ENCODE measurements around the gene CLASRP. TPM values are rescaled to one million over a fixed set of nuclear protein-coding genes. Genes with fewer than 3 reads are reported as not detected.

CLASRP gene
- total and polyA plus RNA-seq, 2 donors (not counting 1 experiment from before 2014, with no cell fraction given), result 12.1 to 15.7 TPM

- Histone ChIP-seq H3K9me3 (ENCODE audit: control insufficient read depth, insufficient read depth, low read depth, low read length) (no peaks in the 10 kb centered on the region), H4K20me1 (ENCODE audit: control insufficient read depth, extremely low read depth, insufficient read depth, low read length) (no peaks in the 10 kb centered on the region), H3K79me2 (ENCODE audit: control insufficient read depth, insufficient read depth, low read length) (peaks cover 28% of the 10 kb centered on the region), H2AFZ (ENCODE audit: low read length) (no peak overlapping the region), H3K4me2 (ENCODE audit: extremely low read depth, insufficient read depth, low read length) (peak overlapping the region; percentile 88), H3K9ac (ENCODE audit: insufficient read depth, low read length) (no peak overlapping the region), H3K36me3 (ENCODE audit: control insufficient read depth, insufficient read depth, low read length) (peaks cover 9% of the 10 kb centered on the region), H3K27ac (ENCODE audit: insufficient read depth, low read length) (peak overlapping the region; percentile 44), H3K4me1 (ENCODE audit: control insufficient read depth, extremely low read depth, insufficient read depth, low read length) (peaks cover 20% of the 10 kb centered on the region), H3K27me3 (ENCODE audit: control insufficient read depth, insufficient read depth, low read length) (no peaks in the 10 kb centered on the region), H3K4me3 (replicated peaks in 1 of 4; ENCODE audit: control extremely low read depth in 1 of 4, insufficient read depth in 1 of 4, low read depth in 3 of 4, low read length in 4 of 4) (peak overlapping the region in 2 of 4 experiments; percentile 68 to 94)
- TF ChIP-seq EZH2 (IDR thresholded peaks at IDR 0.05; ENCODE audit: low read length, missing control alignments), result no peak
- no peak for TF ChIP-seq CTCF (conservative IDR thresholded peaks at IDR 0.05 in 1 of 2, IDR thresholded peaks at IDR 0.05 in 1 of 2; ENCODE audit: low read depth in 1 of 2, low read length in 2 of 2)
- DNase-seq (ENCODE audit: low read depth in 2 of 2), result no peak
Observed at GRCh38 chr19:45090606-45091005, 51.8 kb downstream of the CLASRP start.

GRCh38 chr19:45091031-45091923 lies 52.4 kb downstream of the CLASRP start:
- no peaks in the 10 kb centered on the region for H3K27me3 ChIP-seq (ENCODE audit: control insufficient read depth, insufficient read depth, low read length)
- no peaks in the 10 kb centered on the region for H3K9me3 ChIP-seq (ENCODE audit: control insufficient read depth, insufficient read depth, low read depth, low read length)
- TF ChIP-seq CTCF (conservative IDR thresholded peaks at IDR 0.05 in 1 of 2, IDR thresholded peaks at IDR 0.05 in 1 of 2; ENCODE audit: low read depth in 1 of 2, low read length in 2 of 2), result no peak
- TF ChIP-seq EZH2 (IDR thresholded peaks at IDR 0.05; ENCODE audit: low read length, missing control alignments), result no peak
- DNase-seq (ENCODE audit: low read depth in 2 of 2), result peak; percentile 98 to 99
- H3K4me3 ChIP-seq (replicated peaks in 1 of 4; ENCODE audit: control extremely low read depth in 1 of 4, insufficient read depth in 1 of 4, low read depth in 3 of 4, low read length in 4 of 4), result peak overlapping the region; percentile 56 to 94 (median 72)
- no peaks in the 10 kb centered on the region for H4K20me1 ChIP-seq (ENCODE audit: control insufficient read depth, extremely low read depth, insufficient read depth, low read length)
- peak overlapping the region; percentile 99 for H3K4me2 ChIP-seq (ENCODE audit: extremely low read depth, insufficient read depth, low read length)
- peaks cover 9% of the 10 kb centered on the region for H3K36me3 ChIP-seq (ENCODE audit: control insufficient read depth, insufficient read depth, low read length)
- H3K4me1 ChIP-seq (ENCODE audit: control insufficient read depth, extremely low read depth, insufficient read depth, low read length), result peaks cover 20% of the 10 kb centered on the region
- H3K9ac ChIP-seq (ENCODE audit: insufficient read depth, low read length), result peak overlapping the region; percentile 61
- peaks cover 35% of the 10 kb centered on the region for H3K79me2 ChIP-seq (ENCODE audit: control insufficient read depth, insufficient read depth, low read length)
- peak overlapping the region; percentile 70 for H2AFZ ChIP-seq (ENCODE audit: low read length)
- peak overlapping the region; percentile 92 for H3K27ac ChIP-seq (ENCODE audit: insufficient read depth, low read length)

- H2AFZ ChIP-seq (ENCODE audit: low read length), result peak within 1 kb of the TSS; percentile 70
- H3K79me2 ChIP-seq (ENCODE audit: control insufficient read depth, insufficient read depth, low read length), result peaks cover 49% of the 10 kb centered on the region
- H3K36me3 ChIP-seq (ENCODE audit: control insufficient read depth, insufficient read depth, low read length), result peaks cover 9% of the 10 kb centered on the region
- peak within 1 kb of the TSS; percentile 92 for H3K27ac ChIP-seq (ENCODE audit: insufficient read depth, low read length)
- H3K9me3 ChIP-seq (ENCODE audit: control insufficient read depth, insufficient read depth, low read depth, low read length), result no peaks in the 10 kb centered on the region
- DNase-seq (ENCODE audit: low read depth in 2 of 2), result peak; percentile 97 to 99
- TF ChIP-seq EZH2 (IDR thresholded peaks at IDR 0.05; ENCODE audit: low read length, missing control alignments) (no peak), CTCF (conservative IDR thresholded peaks at IDR 0.05 in 1 of 2, IDR thresholded peaks at IDR 0.05 in 1 of 2; ENCODE audit: low read depth in 1 of 2, low read length in 2 of 2) (no peak)
- H3K4me3 ChIP-seq (replicated peaks in 1 of 4; ENCODE audit: control extremely low read depth in 1 of 4, insufficient read depth in 1 of 4, low read depth in 3 of 4, low read length in 4 of 4), result peak within 1 kb of the TSS; percentile 56 to 94 (median 91)
- peak within 1 kb of the TSS; percentile 87 for H3K9ac ChIP-seq (ENCODE audit: insufficient read depth, low read length)
- H3K4me1 ChIP-seq (ENCODE audit: control insufficient read depth, extremely low read depth, insufficient read depth, low read length), result peaks cover 27% of the 10 kb centered on the region
- H3K27me3 ChIP-seq (ENCODE audit: control insufficient read depth, insufficient read depth, low read length), result no peaks in the 10 kb centered on the region
- H4K20me1 ChIP-seq (ENCODE audit: control insufficient read depth, extremely low read depth, insufficient read depth, low read length), result no peaks in the 10 kb centered on the region
- peak within 1 kb of the TSS; percentile 99 for H3K4me2 ChIP-seq (ENCODE audit: extremely low read depth, insufficient read depth, low read length)
Observed at GRCh38 chr19:45092747-45093678, 54.2 kb downstream of the CLASRP start, which contains the start of gene PPP1R37. Gene PPP1R37, plus strand, starts transcription at chr19:45093179. Its CDS starts 147 bp downstream, at chr19:45093326.
